ENCODE data around the gene SLC4A9.
"Not testable (repeated sequence)": the region's sequence is repeated elsewhere in the genome, so short reads cannot be mapped to it uniquely, and the experiment has no call there.

SLC4A9 gene

DNA sequence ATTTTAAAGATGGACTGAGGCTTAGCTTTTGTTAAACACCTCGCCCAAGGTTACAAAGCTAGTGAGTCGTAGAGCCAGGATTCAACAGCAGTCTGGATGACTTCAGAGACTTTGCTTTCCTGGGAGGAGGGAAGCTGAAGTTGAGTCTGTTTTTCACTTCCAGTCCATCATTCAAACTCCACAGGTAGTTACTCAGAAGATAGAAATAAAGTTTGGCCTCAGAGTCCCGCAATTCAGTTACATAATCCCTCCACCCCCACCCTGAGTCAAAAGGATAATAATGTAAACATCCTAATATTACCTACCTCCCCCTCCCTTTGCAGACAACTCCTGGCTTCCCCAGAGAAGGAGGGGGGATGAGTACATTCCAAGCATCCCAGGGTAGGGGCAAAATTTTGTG, 21.7 kb upstream of the SLC4A9 start:
- DNase-seq (ENCODE audit: low spot score) = no peak

DNA sequence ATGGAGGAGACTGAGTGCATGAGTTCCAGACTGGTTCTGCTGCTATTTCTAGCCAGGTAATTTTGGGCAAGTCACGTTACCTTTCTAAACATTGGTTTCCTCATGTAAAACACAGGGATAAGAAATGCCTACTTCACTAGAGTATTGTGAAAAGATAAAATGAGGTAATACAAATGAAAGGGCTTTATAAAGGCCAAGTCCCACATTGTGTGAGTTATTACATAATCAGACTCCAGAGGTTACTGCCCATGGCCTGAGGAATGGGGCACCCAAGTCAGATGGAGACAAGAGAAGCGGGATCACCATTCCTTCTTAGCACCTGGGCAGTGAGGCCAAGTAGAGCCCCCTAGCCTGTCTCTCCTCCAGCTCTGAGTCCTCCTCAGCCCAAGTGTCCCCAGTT, 21.1 kb upstream of the SLC4A9 start:
- DNase-seq (ENCODE audit: low spot score) = no peak

DNA sequence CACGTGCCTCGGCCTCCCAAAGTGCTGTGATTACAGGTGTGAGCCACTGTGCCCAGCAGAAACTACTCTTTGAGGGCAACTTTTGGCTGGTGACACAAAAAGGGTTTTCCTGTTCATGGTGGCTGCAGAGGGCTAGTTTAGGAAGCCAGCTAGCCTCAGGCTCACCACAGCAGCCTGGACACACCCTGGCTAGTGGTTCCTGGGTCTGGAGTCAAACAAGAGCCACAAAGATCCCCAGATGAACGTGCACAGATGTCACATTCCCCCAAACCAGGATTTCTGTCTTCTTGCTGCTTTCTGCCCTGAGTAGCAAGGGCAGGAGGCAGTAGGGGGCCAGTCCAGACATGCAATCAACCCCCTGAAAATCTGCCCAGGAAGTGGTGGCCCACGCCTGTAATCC, 20.4 kb upstream of the SLC4A9 start:
- DNase-seq (ENCODE audit: low spot score) = no peak

DNA sequence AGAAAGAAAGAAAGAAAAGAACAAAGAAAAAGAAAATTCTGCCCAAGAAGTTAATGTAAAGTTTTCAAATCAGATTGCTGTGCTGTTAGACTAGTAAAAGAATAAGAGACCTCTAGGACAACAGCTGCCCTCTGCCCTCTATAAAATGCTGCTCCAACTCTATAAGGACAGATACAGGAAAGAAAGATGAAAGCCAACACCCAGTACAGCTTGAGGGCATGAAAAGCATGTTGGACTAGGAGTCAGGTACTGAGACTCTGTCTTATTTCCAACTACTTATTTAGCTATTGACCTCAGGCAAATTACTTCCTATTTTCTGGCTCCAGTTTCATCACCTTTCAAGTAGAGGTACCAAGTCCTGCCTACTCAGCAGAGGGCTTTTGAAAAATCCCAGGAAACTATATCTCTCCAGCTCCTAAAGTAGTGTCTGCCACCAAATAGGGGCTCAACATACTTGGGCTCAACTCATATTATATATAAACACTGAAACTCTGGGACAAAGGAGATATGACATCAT, 19.3 kb upstream of the SLC4A9 start:
- DNase-seq (ENCODE audit: low spot score) = no peak

DNA sequence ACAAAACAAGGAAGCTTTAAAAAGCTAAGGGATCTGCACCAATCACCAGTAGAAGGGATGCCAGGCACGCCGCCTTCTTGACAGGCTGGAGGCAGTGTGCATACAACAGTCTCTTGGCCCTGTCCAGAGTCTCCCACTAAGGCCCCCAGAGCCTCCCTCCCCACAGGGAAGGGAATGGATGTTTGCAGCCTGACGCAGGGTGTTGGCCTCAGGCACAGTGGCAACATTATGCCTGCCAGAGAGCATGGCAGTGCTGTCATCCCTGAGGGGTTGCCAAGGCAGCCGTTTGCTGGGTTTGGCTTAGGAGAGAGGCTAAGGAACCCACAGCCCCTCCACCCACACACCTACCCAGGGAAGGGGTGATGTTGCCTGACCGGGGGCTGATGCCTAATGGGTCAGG, 18.4 kb upstream of the SLC4A9 start:
- no peak for DNase-seq (ENCODE audit: low spot score)

DNA sequence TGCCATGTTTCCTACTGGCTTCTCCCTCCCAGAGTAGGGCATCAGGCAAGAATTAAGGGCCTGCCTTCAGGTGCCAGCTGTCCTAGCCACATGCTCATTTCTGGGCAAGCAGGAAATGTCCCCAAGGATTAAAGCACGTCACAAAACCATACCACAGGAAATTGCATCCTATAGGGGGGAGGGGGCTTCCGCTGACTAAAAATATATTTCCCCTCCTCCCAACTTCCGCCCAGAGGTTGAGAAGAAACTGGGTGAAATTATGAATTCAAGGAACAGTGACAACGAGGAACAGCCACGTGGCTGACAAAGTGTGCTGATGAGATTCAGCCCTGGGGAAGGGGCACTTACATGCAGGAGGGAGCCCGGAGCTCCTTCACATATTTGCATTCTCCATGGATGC, 17.7 kb upstream of the SLC4A9 start:
- peak; percentile 94 for DNase-seq (ENCODE audit: low spot score)

DNA sequence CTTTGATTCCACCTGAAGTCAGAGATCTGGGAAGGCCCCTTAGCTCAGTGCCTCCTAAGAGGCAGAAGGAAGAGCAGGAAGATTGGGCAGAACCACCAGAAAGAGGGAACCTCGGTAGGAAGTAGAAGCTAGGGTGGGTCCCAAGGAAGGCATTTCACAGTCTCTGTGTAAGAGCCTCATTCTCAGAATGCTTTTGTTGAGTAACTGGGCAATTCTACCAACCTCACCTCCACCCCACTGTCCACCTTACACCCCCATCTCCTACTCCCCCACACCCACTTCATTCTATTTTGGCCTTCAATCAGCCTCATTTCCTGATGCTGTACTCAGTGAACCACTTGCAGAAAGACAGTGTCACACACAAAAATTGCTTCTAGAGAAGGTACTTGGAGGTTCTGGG, 17.1 kb upstream of the SLC4A9 start:
- DNase-seq (ENCODE audit: low spot score) = no peak

DNA sequence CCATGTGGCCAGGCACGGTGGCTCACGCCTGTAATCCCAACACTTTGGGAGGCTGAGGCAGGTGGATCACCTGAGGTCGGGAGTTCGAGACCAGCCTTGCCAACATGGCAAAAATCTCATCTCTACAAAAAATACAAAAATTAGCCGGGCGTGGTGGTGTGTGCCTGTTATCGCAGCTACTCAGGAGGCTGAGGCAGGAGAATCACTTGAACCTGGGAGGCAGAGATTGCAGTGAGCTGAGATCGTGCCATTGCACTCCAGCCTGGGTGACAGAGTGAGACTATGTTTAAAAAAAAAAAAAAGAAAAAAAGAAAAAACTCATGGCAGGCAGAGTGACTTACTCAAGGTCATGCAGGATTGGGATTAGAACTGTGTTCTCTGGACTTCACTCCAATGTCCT, 16.1 kb upstream of the SLC4A9 start:
- DNase-seq (ENCODE audit: low spot score) = not testable (repeated sequence)

DNA sequence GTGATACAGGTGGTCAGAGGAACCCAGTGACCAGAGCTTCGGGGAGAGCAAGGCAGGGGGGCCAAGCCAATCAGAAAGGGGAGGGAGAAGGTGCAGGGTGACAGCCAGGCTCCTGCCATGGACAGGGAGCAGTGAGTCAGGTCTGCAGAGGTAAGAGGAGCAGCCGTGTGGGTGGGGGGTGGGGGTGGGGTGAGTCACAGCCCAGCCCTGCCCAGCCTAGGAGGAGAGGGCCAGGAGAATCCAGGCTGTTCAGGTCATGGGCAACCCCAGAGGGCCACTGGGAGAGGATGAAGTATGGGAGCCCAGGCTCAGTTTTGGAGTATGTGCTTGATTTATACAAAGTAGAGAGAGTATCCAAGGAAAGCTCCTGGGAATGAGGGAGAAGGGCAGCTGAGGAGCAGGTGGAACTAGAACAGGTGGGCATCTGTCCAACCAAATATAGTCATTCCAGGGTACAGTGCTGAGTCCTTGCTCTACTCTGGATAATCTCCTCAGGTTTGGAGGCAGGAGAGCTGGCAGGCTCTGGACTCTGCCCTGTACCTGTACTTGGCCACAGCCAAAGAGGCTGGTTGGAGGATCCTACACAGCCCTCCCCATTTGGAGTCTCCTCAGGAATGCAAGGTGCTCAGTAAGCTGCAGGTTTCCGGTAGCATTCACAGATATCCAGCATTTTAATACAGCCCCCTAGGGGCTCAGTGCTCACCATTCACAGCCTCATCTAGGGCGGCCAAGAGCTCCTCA, 15.1 kb upstream of the SLC4A9 start:
- no peak for DNase-seq (ENCODE audit: low spot score)

DNA sequence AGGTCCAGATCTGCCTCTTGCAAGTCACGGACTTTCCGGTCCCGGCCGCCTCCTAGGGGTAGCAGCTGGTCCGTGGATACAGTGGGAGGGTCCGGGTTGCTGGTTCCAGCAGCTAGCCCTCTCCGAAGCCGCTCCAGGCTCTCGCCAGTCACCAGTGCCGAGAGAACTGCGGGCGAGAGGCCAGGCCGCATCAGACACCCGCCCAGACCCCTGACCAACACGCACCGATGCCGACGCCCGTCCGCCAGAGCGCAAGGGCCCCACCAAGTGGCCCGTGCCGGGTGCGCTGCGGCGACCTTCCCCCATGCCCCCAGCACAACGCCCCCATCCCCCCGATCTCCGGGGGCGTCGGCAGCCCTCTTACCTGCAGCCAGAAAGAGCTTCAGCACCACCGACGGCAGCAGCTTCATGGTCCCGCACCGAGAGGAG, 14.1 kb upstream of the SLC4A9 start:
- no peak for DNase-seq (ENCODE audit: low spot score)

DNA sequence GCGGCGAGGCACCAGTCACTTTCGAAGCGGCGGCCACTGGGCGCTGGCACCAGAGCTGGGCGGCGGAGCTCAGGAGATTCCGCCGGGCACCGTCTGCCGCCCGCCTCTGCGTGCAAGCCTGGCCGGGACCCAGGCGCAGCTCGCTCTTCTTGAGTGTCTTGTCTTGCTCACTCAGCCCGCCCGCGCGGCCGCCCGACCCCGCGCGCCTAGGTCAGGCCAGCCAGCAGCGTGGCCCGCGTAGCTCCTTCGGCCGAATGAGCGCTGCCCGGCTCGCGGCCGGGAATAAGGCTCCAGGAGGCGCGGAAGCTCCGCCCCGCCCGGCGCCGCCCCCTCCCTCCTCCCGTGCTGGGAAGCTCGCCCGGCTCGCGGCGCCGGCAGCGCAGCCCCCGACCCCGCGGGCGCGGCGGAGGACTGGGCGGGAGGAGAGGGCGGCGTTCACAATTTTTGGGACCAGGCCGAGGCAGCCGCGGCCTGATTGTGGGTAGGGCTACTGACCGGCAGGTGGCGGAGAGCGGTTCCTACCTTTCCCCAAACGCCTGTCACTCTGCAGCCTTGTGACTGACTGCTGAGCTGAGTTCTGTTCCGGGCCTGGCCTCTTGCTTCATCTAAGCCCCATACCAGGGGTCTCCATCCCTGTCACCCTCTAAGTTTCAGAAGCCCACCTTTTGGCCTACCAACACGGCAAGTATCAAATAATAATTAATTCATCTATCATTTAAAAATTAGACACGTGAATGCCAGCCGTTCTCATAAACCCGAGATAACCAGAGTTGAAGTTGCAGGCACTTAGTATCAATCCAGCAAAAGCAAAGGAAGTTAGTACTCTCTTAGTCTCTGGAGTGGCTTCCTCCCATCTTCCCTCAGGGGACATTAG, 13.4 kb upstream of the SLC4A9 start, which contains the start of gene HBEGF:
TSS of gene HBEGF (minus strand) at position 256 of the 874 bp plus-strand sequence. CDS start 275 bp downstream, outside the sequence.
- DNase-seq (ENCODE audit: low spot score) = no peak

DNA sequence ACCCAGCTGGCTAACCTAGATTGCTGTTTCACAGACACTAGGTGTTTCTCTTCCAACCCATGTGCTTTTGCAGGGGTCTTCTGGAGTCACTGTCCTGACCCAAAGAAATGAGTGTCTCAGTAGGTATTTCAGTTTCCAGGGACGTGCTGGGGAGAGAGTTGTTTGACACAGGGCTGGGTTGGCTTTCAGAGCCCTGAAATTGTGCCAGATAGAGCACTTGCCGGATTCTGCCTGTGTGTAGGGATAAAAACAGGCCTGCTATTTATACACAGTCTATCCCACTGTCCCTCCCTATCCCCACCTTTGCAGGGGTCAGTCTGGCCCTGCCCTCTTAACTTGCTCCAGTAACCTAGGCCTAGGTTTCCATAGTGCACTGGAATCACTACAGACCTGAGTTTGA, 12.6 kb upstream of the SLC4A9 start:
- no peak for DNase-seq (ENCODE audit: low spot score)

DNA sequence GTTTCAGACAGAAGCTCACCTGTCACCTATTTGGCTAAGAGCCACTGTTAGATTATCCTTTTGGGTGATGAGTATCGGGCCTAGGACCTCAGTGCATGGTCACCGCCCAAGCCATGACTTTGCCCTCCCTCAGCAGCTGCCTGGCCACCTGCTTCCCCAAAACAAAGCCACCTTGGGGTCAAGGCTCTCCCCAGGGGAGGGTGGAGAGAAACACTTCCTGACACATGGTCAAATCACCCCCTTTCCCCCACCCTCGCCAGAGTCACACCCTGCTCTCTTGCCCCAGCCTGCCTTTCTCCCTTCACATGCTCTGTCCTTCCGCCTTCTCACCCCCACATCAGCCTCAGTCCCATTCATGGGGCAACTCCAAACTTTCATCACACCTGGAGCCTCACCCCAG, 11.9 kb upstream of the SLC4A9 start:
- DNase-seq (ENCODE audit: low spot score) = no peak

DNA sequence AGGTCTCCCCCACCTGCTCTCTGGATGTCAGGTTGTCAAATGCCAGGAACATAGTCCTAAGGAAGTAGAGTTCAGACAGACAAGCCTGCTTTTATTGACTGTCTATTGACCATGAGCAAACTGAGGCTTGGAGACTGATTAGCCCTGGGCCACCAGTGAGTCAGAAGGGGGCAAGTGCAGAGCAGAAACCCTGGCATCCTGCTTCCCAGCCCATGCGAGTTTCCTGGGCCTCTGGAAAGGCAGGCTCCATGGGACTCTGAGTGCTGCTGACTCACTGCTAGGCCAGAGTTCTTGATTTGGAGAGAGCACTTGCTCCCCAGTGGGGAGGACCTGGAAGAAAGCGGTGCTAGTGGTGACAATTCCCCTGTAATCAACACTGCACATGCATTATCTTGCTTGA, 10.8 kb upstream of the SLC4A9 start:
- DNase-seq (ENCODE audit: low spot score) = no peak

DNA sequence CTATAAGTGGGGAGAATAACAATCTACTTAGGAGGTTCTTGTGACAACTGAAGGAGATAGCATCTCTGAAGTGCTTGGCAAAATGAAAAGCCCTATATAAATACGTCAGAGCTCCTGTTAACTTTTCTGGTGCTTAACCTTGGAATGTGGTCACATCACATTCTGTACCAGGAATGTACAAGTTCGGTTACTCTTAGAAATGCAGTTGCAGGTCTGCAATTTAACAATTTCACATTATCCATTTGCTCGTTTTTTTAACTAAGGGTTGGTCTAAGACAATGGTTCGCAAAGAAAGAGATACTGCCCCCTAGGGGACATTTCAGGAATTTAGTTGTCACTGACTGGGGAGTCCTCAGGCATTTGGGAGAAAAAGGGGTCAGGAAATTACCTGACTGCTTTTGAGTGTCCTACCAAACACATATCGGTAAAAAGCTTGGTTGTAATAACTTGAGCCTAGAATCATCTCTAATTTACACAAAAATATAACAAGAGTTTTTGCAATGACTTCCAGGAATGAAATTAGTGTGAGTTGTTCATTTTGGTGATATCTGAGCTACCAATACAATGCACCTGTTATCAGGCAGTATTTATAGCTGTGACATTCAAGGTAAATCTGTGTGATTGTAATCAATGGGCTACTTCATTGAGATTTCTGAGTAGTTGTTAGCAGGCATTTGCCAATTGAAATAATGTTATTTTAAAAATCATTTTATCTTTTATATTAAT, 8.2 kb upstream of the SLC4A9 start:
- DNase-seq (ENCODE audit: low spot score) = no peak

DNA sequence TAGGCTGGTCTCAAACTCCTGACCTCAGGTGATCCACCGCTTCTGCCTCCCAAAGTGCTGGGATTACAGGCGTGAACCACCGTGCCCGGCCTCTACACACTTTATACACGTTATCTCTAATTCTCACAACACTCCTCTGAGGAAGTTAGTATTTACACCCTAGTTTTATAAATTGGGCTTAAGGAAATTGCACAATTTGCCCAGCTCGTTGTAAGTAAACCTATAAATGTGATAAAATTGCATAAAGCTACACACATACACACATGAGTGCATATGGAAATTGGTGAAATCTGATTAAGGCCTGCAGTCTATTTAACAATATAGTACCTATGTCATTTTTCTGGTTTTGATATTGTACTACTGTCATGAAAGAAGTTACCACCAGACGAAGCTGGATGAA, 4.4 kb upstream of the SLC4A9 start:
- no peak for DNase-seq (ENCODE audit: low spot score)

DNA sequence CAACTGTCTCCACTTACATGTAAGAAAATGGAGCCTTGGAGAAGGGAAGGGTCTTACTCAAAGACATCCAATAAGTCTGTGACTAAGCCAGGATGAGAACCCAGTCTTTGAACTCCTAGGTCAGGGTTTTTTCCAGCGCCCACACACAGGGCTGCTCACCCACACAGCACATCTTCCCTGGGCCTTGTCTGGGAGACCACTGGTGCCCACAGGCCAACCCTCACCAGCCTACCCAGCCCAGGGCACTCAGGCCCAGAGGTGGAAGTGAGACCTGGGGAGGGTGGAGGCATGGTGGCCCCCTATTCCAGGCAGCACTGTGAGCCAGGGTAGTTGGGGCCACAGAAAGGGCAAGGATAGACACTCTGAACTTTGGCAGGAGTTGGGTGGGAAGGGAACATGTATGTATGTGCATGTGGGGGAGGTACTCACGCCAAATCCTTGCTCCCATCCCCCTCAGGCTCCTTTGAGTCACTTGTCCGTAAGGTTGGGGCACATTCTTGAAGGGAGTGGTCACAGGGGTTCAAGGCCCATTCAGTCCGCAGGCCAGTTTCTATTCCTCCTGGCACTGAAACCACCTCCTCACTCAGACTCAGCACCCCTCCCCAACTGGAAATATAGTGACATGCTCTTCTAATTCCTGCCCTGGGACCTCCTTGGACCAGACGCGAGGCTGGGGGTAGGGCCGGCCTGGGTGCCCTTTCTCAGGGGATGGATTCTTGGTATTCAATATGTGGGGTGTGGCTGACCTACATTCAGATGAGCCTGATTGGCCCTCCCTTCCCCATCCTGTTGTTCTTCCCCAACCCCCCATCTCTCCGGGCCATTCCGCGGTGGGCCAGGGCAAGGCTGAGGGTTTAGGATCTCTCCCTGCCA, 2.9 kb upstream of the SLC4A9 start:
- DNase-seq (ENCODE audit: low spot score) = no peak

DNA sequence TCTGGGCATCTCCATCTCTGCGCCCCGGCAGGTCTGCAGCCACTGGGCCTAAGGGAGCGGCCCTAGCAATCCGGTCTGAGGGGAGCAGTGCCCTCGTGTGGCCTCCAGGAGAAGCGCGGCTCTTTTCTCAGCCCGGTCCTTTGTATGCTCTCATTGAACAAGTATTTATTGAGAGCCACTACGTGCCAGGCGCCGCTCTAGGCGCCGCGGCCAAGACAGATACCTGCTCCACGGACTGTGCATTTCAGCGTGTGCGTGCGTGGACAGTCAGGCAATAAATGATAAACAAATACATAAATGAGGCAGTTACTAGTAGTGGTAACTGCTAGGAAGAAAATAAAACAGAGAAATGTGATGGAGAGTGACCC, 2.3 kb upstream of the SLC4A9 start:
- DNase-seq (ENCODE audit: low spot score) = peak; percentile 87

DNA sequence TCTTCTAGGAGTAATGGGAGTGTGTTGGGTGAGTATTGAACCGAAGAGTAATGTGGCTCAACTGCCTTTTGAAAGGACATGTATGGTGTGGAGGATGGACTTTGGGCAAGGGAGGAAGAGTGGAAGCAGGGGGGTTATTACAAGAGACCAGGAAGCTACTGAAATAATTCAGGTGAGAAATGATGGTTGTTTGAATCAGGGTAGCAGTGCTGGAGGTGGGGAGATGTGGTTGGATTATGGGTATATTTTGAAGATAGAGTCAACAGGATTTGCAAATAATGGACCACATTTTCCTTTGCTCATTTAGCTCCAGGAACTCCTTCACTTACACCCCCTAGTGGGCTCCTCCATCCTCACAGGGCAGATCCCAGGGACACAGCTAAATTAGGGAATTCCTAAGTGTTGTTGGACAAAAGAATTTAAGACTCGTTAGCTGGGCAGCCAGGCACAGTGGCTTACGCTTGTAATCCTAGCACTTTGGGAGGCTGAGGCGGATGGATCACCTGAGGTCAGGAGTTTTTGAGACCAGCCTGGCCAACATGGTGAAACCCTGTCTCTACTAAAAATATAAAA, 1.2 kb upstream of the SLC4A9 start:
- DNase-seq (ENCODE audit: low spot score) = no peak

DNA sequence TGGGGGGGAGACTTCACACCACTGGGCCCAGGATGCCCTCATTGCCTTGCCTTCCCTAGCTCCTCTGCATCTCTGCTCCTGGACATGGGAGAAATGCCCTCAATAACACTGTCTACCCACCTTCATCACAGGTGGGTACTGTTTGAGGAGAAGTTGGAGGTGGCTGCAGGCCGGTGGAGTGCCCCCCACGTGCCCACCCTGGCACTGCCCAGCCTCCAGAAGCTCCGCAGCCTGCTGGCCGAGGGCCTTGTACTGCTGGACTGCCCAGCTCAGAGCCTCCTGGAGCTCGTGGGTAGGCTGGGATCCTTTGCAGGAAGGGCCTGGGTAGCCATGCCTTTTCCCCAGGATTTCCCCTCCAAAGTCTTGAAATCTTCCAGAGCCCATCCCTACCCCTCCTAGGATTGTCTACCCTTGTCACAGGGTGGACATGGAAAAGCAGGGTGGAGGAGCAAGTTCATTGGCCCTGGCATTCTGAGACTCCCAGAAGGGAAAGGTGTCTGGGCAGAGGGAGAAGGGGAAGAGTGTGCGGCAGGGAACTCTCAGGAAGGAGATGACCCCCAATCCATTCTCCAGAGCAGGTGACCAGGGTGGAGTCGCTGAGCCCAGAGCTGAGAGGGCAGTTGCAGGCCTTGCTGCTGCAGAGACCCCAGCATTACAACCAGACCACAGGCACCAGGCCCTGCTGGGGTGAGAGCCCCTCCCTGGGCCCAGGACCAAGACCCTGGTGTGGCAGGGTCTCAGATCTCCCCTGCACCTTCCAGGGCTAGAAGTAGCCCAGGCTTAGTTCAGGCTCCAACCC, 886 bp downstream of the SLC4A9 start:
- no peak for DNase-seq (ENCODE audit: low spot score)
